ENCODE results near the gene TRIO.

TRIO gene

GRCh38 chr5:14489643-14490042 is 346.5 kb downstream of the TRIO start:
- H3K9ac ChIP-seq (ENCODE audit: low read depth, low read length), result no peak overlapping the region
- H3K36me3 ChIP-seq (ENCODE audit: insufficient read depth, low read length), result peaks cover 15% of the 10 kb centered on the region
- no peaks in the 10 kb centered on the region for H3K4me1 ChIP-seq (ENCODE audit: insufficient read depth, low read length)
- no peaks in the 10 kb centered on the region for H3K9me3 ChIP-seq (ENCODE audit: control insufficient read depth, insufficient read depth, low read length)

GRCh38 chr5:14490309-14490711 is 347.2 kb downstream of the TRIO start:
- no peak overlapping the region for H3K9ac ChIP-seq (ENCODE audit: low read depth, low read length)
- H3K36me3 ChIP-seq (ENCODE audit: insufficient read depth, low read length), result peaks cover 20% of the 10 kb centered on the region
- H3K9me3 ChIP-seq (ENCODE audit: control insufficient read depth, insufficient read depth, low read length), result no peaks in the 10 kb centered on the region
- H3K4me1 ChIP-seq (ENCODE audit: insufficient read depth, low read length), result no peaks in the 10 kb centered on the region

- peaks cover 17% of the 10 kb centered on the region for H3K36me3 ChIP-seq (ENCODE audit: insufficient read depth, low read length)
- no peaks in the 10 kb centered on the region for H3K4me1 ChIP-seq (ENCODE audit: insufficient read depth, low read length)
- no peak overlapping the region for H3K9ac ChIP-seq (ENCODE audit: low read depth, low read length)
- H3K9me3 ChIP-seq (ENCODE audit: control insufficient read depth, insufficient read depth, low read length), result no peaks in the 10 kb centered on the region
Observed at GRCh38 chr5:14491015-14491915, 348.1 kb downstream of the TRIO start.

- H3K36me3 ChIP-seq (ENCODE audit: insufficient read depth, low read length), result peaks cover 25% of the 10 kb centered on the region
- no peak overlapping the region for H3K9ac ChIP-seq (ENCODE audit: low read depth, low read length)
- no peaks in the 10 kb centered on the region for H3K4me1 ChIP-seq (ENCODE audit: insufficient read depth, low read length)
- H3K9me3 ChIP-seq (ENCODE audit: control insufficient read depth, insufficient read depth, low read length), result no peaks in the 10 kb centered on the region
Observed at GRCh38 chr5:14492331-14492964, 349.3 kb downstream of the TRIO start.

- Histone ChIP-seq H3K9me3 (ENCODE audit: control insufficient read depth, insufficient read depth, low read length) (no peaks in the 10 kb centered on the region), H3K4me1 (ENCODE audit: insufficient read depth, low read length) (no peaks in the 10 kb centered on the region), H3K9ac (ENCODE audit: low read depth, low read length) (no peak overlapping the region), H3K36me3 (ENCODE audit: insufficient read depth, low read length) (peaks cover 33% of the 10 kb centered on the region)
Observed at GRCh38 chr5:14495301-14495700, 352.2 kb downstream of the TRIO start.

- Histone ChIP-seq H3K9me3 (ENCODE audit: control insufficient read depth, insufficient read depth, low read length) (no peaks in the 10 kb centered on the region), H3K4me1 (ENCODE audit: insufficient read depth, low read length) (no peaks in the 10 kb centered on the region), H3K9ac (ENCODE audit: low read depth, low read length) (no peak overlapping the region), H3K36me3 (ENCODE audit: insufficient read depth, low read length) (peaks cover 33% of the 10 kb centered on the region)
Observed at GRCh38 chr5:14497311-14497710, 354.2 kb downstream of the TRIO start.

- H3K9ac ChIP-seq (ENCODE audit: low read depth, low read length), result no peak overlapping the region
- H3K4me1 ChIP-seq (ENCODE audit: insufficient read depth, low read length), result no peaks in the 10 kb centered on the region
- no peaks in the 10 kb centered on the region for H3K9me3 ChIP-seq (ENCODE audit: control insufficient read depth, insufficient read depth, low read length)
- peaks cover 18% of the 10 kb centered on the region for H3K36me3 ChIP-seq (ENCODE audit: insufficient read depth, low read length)
Observed at GRCh38 chr5:14501353-14502293, 358.5 kb downstream of the TRIO start.

GRCh38 chr5:14502294-14502690 is 359.1 kb downstream of the TRIO start:
- Histone ChIP-seq H3K9me3 (ENCODE audit: control insufficient read depth, insufficient read depth, low read length) (no peaks in the 10 kb centered on the region), H3K36me3 (ENCODE audit: insufficient read depth, low read length) (peaks cover 15% of the 10 kb centered on the region), H3K4me1 (ENCODE audit: insufficient read depth, low read length) (no peaks in the 10 kb centered on the region), H3K9ac (ENCODE audit: low read depth, low read length) (no peak overlapping the region)

GRCh38 chr5:14503017-14503680 is 360.0 kb downstream of the TRIO start:
- no peaks in the 10 kb centered on the region for H3K9me3 ChIP-seq (ENCODE audit: control insufficient read depth, insufficient read depth, low read length)
- H3K9ac ChIP-seq (ENCODE audit: low read depth, low read length), result no peak overlapping the region
- H3K36me3 ChIP-seq (ENCODE audit: insufficient read depth, low read length), result peaks cover 8% of the 10 kb centered on the region
- no peaks in the 10 kb centered on the region for H3K4me1 ChIP-seq (ENCODE audit: insufficient read depth, low read length)

GRCh38 chr5:14503681-14504331 is 360.7 kb downstream of the TRIO start:
- Histone ChIP-seq H3K9ac (ENCODE audit: low read depth, low read length) (no peak overlapping the region), H3K9me3 (ENCODE audit: control insufficient read depth, insufficient read depth, low read length) (no peaks in the 10 kb centered on the region), H3K4me1 (ENCODE audit: insufficient read depth, low read length) (no peaks in the 10 kb centered on the region), H3K36me3 (ENCODE audit: insufficient read depth, low read length) (peaks cover 8% of the 10 kb centered on the region)

GRCh38 chr5:14504332-14504727 is 361.2 kb downstream of the TRIO start:
- H3K36me3 ChIP-seq (ENCODE audit: insufficient read depth, low read length), result peaks cover 8% of the 10 kb centered on the region
- no peaks in the 10 kb centered on the region for H3K9me3 ChIP-seq (ENCODE audit: control insufficient read depth, insufficient read depth, low read length)
- H3K4me1 ChIP-seq (ENCODE audit: insufficient read depth, low read length), result no peaks in the 10 kb centered on the region
- no peak overlapping the region for H3K9ac ChIP-seq (ENCODE audit: low read depth, low read length)

- H3K4me1 ChIP-seq (ENCODE audit: insufficient read depth, low read length), result no peaks in the 10 kb centered on the region
- no peaks in the 10 kb centered on the region for H3K9me3 ChIP-seq (ENCODE audit: control insufficient read depth, insufficient read depth, low read length)
- H3K36me3 ChIP-seq (ENCODE audit: insufficient read depth, low read length), result peaks cover 8% of the 10 kb centered on the region; the same call in 1 of the 2 replicates
- H3K9ac ChIP-seq (ENCODE audit: low read depth, low read length), result no peak overlapping the region
Observed at GRCh38 chr5:14504816-14505215, 361.7 kb downstream of the TRIO start.

GRCh38 chr5:14505310-14506139 is 362.4 kb downstream of the TRIO start:
- no peaks in the 10 kb centered on the region for H3K4me1 ChIP-seq (ENCODE audit: insufficient read depth, low read length)
- H3K9ac ChIP-seq (ENCODE audit: low read depth, low read length), result no peak overlapping the region
- no peaks in the 10 kb centered on the region for H3K9me3 ChIP-seq (ENCODE audit: control insufficient read depth, insufficient read depth, low read length)
- peaks cover 3% of the 10 kb centered on the region; the same call in 1 of the 2 replicates for H3K36me3 ChIP-seq (ENCODE audit: insufficient read depth, low read length)
